CD4-positive, alpha-beta T cell treated with Interferon gamma for 1 hour (primary cell): ENCODE results near the gene TRIM31.
A peak's percentile ranks its signal among the peaks of the same experiment; 100 is the strongest.
"Not testable (repeated sequence)": the region's sequence is repeated elsewhere in the genome, so short reads cannot be mapped to it uniquely, and the experiment has no call there.

Experiments
- DNase-seq: peaks from one replicate; pipeline ENCODE4 v3.0.0-alpha.2; 2020

Gene TRIM31

GRCh38 chr6:30147096-30147495 is 34.2 kb upstream of the TRIM31 start:
- no peak for DNase-seq

GRCh38 chr6:30145818-30146217 is 32.9 kb upstream of the TRIM31 start:
- DNase-seq: no peak

- no peak for DNase-seq
These were observed 31.9 kb upstream of the TRIM31 start for GRCh38 chr6:30144811-30145210.

GRCh38 chr6:30143780-30144179 is 30.9 kb upstream of the TRIM31 start:
- DNase-seq: no peak

- no peak for DNase-seq
These were observed 29.8 kb upstream of the TRIM31 start for GRCh38 chr6:30142665-30143064.

- DNase-seq: not testable (repeated sequence)
These were observed 27.4 kb upstream of the TRIM31 start for GRCh38 chr6:30140240-30140639.

- DNase-seq: no peak
These were observed 23.8 kb upstream of the TRIM31 start for GRCh38 chr6:30136570-30137286.

- no peak for DNase-seq
These were observed 22.9 kb upstream of the TRIM31 start, which contains the start of gene TRIM40 for GRCh38 chr6:30135757-30136156. TRIM40 (plus strand) TSS chr6:30136140; CDS start chr6:30137037, 897 bp downstream.

- no peak for DNase-seq
These were observed 22.3 kb upstream of the TRIM31 start for GRCh38 chr6:30135147-30135546.

- no peak for DNase-seq
These were observed 19.1 kb upstream of the TRIM31 start for GRCh38 chr6:30131947-30132497.

- DNase-seq: peak; percentile 75
These were observed 18.3 kb upstream of the TRIM31 start for GRCh38 chr6:30130887-30131862.

GRCh38 chr6:30130179-30130679 is 17.3 kb upstream of the TRIM31 start:
- DNase-seq: no peak

GRCh38 chr6:30129265-30130178 is 16.6 kb upstream of the TRIM31 start:
- no peak for DNase-seq

GRCh38 chr6:30127238-30128093 is 14.6 kb upstream of the TRIM31 start:
- DNase-seq: no peak

- DNase-seq: no peak
These were observed 9.6 kb upstream of the TRIM31 start for GRCh38 chr6:30122515-30122914.

- DNase-seq: no peak
These were observed 8.8 kb upstream of the TRIM31 start for GRCh38 chr6:30121446-30122366.

GRCh38 chr6:30118691-30119090 is 5.8 kb upstream of the TRIM31 start:
- not testable (repeated sequence) for DNase-seq

GRCh38 chr6:30116724-30117123 is 3.8 kb upstream of the TRIM31 start:
- no peak for DNase-seq

- no peak for DNase-seq
These were observed 951 bp upstream of the TRIM31 start for GRCh38 chr6:30113841-30114240.

GRCh38 chr6:30112402-30112994 is 392 bp downstream of the TRIM31 start:
- DNase-seq: no peak
